22Rv1 (cell line): ENCODE results near the gene PTPRD.

ENCODE experiments used
- H3K27ac ChIP-seq: fragments of 450-650 bp; 2 replicates; pipeline ENCODE4 v1.5.1; 2017
- ZFX ChIP-seq: fragments of 450-650 bp; IDR thresholded peaks from 2 replicates; pipeline ENCODE4 v1.6.1; 2017; ENCODE audit warnings: antibody characterized with exemption, borderline replicate concordance
- TF ChIP-seq, protein P1 (sequence below): fragments of 450-650 bp; IDR thresholded peaks from 2 replicates; pipeline ENCODE4 v1.5.1; 2017; ENCODE audit warnings: mild to moderate bottlenecking

PTPRD gene

DNA sequence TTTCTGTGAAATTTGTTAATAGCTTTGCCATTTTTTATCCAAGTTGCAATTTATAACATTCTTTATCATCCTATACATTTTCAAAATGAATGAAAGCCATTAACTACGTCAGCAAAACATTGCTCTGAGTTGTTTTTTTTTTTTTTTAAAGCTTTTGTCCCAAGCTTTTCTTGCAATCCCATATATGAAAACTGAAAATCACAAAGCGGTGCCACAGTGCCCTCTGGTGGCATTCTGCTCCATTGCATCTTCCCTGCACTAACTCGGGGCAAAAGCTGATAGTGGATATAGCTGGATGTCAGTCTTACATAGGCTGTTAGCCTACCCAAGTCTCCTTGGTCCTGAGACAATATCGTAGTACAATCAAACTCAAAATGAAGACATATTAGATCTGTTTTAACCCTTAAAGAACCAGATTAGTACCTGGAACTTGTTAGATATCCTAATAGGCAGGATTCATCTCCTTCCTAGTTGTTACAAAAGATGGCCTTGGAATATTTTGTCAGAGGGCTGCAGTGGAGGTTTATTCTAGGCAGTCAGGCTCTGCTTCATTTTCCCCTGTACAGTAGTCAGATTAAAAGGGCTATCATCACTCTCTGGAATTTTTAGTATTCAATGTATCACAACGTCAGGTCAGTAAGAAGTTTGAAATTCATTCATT is 669.9 kb downstream of the PTPRD start:
- H3K27ac ChIP-seq: no peak overlapping the region
- TF ChIP-seq, protein P1, sequence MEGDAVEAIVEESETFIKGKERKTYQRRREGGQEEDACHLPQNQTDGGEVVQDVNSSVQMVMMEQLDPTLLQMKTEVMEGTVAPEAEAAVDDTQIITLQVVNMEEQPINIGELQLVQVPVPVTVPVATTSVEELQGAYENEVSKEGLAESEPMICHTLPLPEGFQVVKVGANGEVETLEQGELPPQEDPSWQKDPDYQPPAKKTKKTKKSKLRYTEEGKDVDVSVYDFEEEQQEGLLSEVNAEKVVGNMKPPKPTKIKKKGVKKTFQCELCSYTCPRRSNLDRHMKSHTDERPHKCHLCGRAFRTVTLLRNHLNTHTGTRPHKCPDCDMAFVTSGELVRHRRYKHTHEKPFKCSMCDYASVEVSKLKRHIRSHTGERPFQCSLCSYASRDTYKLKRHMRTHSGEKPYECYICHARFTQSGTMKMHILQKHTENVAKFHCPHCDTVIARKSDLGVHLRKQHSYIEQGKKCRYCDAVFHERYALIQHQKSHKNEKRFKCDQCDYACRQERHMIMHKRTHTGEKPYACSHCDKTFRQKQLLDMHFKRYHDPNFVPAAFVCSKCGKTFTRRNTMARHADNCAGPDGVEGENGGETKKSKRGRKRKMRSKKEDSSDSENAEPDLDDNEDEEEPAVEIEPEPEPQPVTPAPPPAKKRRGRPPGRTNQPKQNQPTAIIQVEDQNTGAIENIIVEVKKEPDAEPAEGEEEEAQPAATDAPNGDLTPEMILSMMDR: peak; percentile 93
- no peak for TF ChIP-seq ZFX

DNA sequence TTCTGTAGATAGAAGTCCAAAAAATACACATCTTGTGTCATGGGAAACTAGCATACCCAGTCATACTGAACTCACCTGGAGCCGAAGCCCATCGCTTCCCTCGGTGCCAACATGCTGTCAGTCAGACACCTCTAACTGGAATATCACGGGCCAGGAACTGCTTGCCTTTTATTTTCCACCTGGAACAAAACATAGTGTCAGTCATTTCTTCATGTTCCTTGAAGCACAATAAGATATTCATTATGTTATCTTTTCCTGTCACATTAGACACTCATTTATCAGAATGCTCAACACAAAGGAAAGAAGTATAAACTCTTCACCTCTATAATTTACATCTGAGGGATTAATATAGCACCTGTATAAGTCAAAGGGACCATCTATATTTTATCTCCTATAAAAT is 674.4 kb downstream of the PTPRD start:
- H3K27ac ChIP-seq: no peak overlapping the region
- TF ChIP-seq, protein P1: no peak
- no peak for TF ChIP-seq ZFX

DNA sequence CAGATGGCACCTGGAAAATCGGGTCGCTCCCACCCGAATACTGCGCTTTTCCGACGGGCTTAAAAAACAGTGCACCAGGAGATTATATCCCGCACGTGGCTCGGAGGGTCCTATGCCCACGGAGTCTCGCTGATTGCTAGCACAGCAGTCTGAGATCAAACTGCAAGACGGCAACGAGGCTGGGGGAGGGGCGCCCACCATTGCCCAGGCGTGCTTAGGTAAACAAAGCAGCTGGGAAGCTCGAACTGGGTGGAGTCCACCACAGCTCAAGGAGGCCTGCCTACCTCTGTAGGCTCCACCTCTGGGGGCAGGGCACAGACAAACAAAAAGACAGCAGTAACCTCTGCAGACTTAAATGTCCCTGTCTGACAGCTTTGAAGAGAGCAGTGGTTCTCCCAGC is 681.3 kb downstream of the PTPRD start:
- H3K27ac ChIP-seq: peak overlapping the region; percentile 50; the same call in 1 of the 2 replicates

DNA sequence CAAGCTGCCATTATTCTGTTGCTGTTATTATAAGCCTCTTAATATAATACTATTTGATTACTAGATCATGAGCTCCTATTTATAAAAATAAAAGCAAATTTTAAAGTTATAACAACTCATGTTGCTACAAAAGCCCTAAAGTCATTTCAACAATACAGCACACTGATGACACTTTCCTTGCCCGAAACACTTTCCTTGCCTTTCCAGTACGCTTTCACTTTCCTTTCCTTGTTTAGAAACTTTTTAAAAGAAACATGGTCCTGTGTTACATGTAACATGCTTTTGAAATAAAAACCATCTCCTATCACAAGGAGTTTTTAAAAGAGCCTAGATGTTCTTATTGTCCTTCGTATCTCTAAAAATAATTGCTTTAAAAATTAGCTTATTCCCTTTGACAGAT is 688.4 kb downstream of the PTPRD start:
- H3K27ac ChIP-seq: no peak overlapping the region
- no peak for TF ChIP-seq ZFX
- TF ChIP-seq, protein P1: no peak

DNA sequence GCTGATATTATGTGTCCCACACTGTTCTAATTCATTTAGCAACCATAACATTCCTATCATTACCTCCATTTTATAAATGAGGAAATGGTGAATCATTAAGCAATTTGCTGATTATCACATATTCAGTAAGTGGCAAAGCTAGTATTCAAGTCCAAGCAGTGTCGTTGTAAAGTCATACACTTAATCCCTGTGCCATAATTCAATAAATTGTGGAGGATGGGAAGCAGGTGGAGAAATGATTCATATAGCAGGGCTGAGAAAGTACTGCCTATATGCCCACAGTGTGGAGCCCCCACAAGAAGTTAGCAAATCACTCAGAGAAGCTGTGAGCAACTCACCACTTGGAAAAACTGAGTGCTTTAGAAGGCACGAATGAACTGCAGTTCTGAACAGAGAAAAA is 691.0 kb downstream of the PTPRD start:
- TF ChIP-seq, protein P1: no peak
- no peak for TF ChIP-seq ZFX
- no peak overlapping the region for H3K27ac ChIP-seq

DNA sequence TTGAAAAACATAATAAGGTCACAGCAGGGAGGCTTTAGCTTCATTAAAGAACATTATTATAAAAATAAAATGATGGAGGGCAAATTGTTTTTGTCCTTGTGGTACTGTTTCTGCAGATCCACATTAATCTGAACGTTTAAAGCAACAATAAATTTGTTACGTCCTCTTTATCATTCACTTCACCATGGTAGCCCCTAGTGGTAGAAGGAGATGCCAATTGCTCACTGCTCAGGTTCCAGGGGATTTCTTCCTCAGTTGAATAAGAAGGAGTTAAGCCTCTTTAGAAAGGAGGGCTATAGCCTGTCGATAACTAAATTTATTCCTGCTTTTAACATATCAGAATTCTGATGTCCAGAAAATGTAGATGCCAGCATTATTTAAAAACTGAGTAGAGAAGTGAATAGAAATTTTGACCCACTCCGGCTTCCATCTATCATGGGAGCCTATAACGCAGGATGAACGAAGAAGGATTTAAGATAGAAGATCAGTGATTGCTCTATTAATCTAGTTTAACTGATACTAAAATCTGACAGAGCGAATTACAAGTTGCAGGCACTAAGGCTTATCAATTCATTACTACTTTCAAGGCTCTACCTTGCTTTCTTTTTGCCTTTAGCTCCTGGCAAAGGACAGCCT is 692.3 kb downstream of the PTPRD start:
- no peak overlapping the region for H3K27ac ChIP-seq
- TF ChIP-seq, protein P1: peak; percentile 24
- TF ChIP-seq ZFX: no peak

DNA sequence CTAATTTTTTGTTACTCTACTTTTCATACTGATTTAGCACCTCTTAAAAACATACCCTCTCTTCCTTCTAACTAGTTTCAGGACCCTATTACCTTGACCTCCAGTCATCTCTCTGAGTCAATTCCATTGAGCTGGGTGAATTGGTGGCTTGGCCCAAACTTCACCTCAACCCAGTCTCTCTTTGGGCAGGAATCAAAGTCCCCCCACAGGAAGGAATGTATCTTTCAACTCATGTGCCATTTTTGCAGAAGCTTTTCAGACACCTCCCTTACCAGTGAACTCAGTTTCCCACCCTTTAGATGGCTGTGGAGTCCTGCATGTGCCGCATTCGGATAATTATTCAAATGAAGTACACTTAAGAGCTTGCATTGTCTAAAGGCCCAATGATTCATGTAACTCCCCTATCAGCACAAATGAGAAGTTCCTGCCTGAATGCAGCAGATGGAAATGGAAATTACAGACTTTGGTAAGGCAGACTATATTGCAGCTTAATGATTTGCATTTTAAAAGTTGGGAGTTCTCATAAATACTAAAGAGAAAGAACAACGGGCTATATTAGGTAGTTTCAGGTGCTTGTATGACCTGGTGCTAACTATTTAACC is 693.5 kb downstream of the PTPRD start:
- no peak overlapping the region for H3K27ac ChIP-seq
- TF ChIP-seq ZFX: no peak
- TF ChIP-seq, protein P1: no peak
